Activated CD4-positive, alpha-beta T cell treated with anti-CD3 and anti-CD28 coated beads, Interleukin-2, amount 50 U/mL, for 4 hours (primary cell): Measurements from ENCODE around the gene EIF5B.

ENCODE experiments used
- DNase-seq, 2 experiments: peaks; one replicate each; pipeline ENCODE4 v3.0.0-alpha.2; 2020

EIF5B gene

DNA sequence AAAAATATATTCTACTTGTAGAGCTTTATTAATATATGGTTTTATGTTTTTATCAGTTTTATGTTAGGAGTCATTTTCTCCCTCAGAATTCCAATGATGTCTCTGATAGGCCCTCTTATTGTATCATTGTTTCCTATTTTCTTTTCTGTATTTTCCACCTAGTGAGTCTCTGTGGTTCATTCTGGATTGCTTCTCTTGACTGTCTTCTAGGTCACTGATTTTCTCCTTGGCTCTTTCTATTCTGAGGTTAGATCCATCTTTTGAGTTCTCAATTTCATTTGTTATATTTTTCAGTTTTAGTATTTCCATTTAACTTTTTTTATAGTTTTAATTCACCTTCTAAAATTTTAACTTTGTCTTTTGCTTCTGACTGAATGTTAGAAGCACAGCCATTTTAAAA, 37.6 kb downstream of the EIF5B start:
- DNase-seq: no peak

DNA sequence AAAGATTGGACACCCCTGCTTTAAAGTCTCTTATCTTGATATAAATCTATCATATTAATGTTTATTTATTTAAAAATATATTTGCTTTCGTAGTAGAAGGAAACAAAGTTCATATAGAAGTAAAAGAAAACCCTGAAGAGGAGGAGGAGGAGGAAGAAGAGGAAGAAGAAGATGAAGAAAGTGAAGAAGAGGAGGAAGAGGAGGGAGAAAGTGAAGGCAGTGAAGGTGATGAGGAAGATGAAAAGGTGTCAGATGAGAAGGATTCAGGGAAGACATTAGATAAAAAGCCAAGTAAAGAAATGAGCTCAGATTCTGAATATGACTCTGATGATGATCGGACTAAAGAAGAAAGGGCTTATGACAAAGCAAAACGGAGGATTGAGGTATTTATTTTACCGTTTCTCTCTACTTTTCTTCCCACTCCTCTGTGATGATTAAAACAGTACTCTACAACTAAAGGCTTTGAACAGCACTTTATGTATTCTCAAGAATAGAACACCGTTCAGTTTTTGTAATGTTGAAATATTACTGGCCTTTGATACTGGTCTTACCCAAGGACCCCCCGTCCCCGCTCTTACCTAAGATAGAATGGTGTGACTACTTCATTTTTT, 39.2 kb downstream of the EIF5B start:
- DNase-seq: no peak

DNA sequence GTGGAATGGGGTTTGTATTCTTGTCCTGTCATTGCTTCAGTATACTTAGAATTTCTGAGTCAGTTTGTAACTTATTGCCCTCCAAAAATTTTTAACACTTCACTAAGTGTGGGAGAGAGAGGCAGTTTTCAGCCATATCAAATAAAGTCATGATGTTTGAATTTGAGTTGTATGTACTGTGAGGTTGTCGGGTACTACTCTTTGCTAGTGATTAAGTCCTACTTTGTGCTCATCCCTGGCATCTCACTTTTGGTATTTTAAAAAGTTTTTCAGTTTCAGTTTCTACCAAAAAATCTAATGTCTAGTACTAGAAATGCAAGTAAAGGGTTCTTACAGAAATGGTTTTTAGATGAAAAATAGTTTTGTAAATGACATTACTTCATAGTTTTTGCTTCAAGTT, 40.7 kb downstream of the EIF5B start:
- no peak for DNase-seq

DNA sequence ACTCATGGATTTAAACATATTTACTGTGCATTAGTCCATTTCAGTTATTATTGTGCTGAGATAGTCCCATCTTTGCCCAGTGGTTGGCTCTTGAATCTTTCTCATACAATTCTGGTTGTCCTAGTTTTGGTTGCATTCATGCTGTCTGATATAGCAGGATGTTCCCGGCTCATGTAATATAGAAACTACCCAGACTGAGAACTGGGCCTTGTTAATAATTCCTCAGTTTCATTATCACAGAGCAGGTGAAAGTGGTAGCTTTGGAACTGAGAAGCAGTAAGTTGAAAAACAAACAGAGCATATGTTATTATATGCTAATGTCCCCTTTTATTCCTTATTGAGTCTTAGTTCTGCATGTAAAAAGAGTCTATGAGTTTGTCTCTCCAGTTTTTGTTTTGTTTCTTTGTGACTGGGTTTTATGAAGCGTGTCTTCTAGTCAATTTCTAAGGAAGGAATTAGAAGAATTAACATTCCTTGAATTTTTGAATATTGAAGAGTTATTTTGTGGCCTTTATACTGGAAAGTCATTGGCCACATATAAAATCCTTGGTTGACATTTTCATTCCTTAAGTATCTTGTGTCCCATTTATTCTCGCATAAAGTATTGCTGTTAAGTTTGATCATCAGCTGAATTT, 43.3 kb downstream of the EIF5B start:
- no peak for DNase-seq

DNA sequence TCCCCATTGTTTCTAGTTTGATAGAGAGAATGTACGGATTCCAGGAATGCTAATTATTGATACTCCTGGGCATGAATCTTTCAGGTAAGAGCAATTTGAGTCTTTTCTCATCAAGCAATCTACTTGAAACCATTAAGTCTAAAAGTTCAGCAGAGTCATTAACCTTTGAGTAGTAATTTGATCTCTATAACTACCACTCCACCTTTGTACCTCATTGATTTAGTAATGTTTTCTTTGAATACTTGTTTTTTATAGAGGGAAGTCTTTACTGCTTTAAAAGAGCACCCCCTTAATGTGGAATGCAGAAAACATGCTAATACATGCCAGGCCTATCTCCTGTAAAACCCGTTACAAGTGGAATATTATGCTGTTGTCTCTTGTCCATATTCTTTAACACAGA, 45.0 kb downstream of the EIF5B start:
- DNase-seq: no peak

DNA sequence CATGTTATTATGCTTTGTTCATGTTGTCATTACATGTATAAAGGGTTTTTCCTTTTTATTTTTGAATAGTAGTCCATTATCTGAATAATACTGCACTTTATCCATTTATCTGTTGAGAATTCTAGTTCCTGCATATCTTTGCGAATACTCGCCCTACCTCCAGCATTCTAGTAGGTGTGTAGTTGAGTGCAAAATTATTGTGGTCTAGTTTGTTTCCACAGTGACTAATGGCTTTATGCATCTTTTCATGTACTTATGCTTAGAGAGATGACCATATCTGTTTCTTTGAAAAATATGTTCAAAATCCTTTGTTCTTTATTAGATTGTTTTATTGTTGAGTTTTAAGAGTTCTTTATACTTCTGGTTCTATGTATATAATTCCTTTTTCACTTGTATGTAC, 48.8 kb downstream of the EIF5B start:
- DNase-seq: no peak

DNA sequence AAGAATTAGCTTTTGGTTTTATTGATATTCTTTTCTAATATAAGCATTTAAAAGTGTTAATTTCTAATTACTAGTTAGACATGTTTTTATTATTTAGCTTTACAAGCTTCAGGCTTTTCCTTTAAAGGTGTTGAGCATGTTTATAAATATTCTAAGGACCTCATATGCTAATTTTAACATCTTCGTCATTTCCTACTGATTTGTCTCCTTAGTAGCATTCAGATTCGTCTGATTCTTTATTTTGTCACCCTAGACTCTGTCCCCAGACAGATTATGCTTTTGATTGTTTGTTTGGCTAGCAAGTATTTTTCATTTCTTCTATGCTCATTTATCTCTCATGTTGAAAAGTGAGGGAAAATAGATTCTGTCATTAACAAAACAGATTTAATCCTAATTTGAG, 51.7 kb downstream of the EIF5B start:
- DNase-seq: no peak

DNA sequence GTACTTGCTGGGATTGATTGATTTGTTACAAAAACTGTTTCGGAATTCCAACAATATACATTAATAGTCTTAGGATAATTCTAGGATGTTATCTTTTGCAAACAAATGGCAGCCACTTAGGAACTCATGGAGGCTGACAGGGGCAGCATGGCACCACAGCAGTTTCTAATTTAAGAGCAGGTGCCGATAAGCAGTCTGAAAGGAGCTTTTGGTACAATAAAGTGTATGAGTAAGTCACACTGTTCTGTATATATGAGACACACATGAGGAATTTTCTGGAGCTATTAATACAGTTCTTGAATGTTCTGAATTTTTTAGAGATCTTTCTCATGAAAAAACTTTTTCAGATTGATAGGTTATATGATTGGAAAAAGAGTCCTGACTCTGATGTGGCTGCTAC, 52.2 kb downstream of the EIF5B start:
- no peak for DNase-seq

DNA sequence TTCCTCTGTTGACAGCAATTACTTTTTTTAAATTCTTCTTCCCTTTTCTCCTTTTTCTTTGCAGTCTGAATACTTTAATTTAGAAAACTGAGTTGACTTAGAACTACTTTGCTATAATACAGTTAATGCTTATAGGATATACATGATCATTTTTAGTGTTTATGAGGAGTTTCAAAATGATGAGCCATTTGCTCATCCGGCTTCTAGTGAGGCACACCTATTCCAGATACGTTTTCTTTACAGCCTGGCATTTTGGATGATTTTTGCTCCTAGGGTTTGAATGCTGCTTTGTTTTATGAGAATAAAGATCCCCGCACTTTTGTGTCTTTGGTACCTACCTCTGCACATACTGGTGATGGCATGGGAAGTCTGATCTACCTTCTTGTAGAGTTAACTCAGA, 52.8 kb downstream of the EIF5B start:
- no peak for DNase-seq

DNA sequence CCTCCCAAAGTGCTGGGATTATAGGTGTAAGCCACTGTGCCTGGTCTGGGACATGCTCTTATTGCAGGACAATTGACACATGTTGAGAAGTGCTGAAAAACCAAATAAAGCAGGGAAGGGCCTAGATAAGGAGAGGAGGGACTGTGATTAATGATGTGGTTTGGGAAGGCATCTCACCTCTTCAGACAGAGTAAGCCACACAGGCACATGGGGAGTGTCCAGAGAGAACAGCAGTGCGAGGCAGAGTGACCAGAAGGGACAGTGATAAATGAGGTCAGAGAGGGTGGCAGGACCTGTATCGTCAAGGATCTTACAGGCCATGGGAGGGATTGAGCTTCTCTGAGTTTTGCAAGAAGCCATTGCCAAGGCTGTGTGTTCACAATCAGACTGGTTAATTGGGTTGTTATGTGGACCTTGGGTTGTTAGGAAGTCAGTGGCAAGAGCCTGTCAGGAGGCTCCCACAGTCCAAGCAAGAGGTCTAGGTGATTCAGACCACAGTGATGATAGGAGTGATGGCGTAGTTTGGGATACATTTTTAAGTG, 58.5 kb downstream of the EIF5B start:
- DNase-seq: no peak

DNA sequence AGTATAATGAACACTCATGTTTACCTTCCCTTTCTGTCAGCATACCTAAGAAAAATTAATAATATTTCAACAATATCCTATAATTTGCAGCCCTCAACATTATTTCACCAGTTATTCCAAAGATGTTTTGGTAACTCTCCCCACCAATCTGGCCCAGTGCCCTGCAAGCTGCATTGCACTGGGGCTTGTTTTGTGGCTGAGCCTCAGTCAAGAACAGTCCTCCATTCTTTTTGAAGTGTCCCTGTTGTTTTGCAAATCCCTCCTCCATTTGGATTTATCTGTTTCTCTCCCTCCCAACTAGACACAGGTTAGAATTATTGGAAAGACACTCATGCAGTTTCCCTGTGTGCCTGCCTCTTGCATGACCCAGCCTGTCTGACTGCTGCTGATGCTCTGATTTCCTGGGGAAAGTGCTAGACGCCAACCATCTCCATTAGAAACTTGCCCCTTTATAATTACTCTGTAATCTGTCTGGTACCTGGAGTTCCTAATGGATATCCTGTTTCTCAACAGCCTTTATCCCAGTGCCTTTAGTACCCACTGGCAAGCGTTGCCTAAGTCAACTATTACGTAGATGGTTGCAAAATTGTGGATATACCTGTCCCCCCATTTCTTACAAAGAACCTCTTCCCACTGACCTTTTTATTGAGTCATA, 60.2 kb downstream of the EIF5B start:
- DNase-seq: no peak

DNA sequence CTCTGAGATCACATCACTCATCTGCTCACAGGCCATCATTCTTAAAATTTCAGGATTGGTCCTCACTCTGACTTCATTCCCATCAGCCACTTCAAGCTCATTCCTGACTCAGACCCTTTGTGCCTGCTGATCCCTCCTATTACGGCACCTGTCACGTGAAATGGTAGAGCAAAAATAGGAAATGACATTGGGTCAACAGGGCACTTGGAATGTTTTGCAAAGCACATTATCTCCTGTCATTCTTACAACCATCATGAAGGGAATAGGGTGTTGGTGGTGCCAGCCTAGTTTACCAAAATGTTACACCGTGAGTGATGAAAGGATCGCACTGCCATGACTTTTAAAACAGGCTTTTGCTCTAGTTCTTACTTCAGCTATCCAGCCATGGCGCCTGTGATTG, 61.1 kb downstream of the EIF5B start:
- no peak for DNase-seq

DNA sequence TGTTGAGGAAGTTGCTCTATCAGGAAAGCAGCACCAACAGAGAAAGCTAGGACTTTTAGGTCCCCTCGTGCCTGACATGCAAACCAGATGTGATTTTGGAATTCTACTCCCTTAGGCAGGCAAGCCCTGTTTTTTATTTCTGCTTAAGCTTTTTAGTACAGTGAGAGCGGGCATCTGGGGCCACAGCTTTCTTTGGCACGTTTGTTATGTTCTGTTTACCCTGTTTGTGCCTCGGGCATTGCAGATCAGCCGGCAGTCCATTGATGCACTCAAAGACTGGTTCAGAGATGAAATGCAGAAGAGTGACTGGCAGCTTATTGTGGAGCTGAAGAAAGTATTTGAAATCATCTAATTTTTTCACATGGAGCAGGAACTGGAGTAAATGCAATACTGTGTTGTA, 61.9 kb downstream of the EIF5B start:
- no peak for DNase-seq

DNA sequence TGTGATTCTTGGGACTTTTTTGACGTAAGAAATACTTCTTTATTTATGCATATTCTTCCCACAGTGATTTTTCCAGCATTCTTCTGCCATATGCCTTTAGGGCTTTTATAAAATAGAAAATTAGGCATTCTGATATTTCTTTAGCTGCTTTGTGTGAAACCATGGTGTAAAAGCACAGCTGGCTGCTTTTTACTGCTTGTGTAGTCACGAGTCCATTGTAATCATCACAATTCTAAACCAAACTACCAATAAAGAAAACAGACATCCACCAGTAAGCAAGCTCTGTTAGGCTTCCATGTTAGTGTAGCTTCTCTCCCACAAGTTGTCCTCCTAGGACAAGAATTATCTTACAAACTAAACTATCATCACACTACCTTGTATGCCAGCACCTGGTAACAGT, 62.6 kb downstream of the EIF5B start:
- DNase-seq: no peak

DNA sequence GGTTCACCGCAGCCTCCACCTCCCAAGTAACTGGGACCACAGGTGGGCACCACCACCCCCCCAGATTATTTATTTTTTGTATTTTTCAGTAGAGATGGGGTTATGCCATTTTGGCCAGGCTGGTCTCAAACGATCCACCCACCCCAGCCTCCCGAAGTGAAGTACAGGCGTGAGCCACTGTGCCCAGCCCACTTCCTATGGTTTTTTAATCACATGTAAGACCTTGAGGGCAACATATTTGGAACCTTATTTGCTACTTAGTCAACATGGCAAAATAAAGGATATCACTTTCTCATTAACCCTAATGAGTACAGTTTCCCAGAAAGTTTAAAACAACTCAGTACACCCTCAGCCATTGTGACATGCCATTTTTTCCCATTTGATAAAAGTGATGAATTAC, 64.7 kb downstream of the EIF5B start:
- DNase-seq: no peak

DNA sequence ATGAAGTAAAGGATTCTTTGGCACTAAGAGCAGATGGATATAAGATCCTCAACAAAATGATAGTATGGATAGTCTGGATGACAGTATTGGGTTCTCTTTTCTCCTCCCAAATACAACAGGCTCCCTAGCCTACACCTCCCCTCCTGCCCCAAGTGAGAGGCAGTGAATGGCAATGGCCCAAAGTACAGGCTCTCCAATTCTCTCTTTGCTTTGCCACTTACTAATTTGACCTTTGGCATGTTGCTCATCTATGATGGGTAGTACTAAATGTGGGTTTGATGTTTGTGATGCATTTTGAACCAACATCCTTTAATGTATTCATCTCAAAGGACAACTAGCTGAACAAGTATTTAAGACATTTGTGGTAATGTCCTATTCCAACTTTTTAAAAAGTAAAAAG, 65.9 kb downstream of the EIF5B start:
- DNase-seq: no peak

DNA sequence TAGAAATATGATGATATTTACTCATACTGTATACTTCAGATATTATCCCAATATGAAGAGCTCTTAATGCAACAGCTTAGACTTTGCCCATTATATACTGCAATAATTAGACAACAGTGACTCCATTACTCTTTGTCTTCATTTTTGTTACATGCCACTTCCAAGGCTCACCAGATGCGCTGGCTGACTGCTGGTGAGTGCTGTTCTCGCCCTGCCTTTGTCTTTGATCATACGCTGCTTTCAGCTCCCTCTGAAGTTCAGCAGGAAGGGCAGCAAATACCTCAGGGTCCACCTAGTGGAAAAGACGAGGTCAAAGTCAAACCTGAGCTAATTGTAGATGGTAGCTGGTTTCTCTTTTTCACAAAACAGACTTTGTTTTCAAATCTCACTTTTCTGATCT, 66.3 kb downstream of the EIF5B start:
- no peak for DNase-seq

DNA sequence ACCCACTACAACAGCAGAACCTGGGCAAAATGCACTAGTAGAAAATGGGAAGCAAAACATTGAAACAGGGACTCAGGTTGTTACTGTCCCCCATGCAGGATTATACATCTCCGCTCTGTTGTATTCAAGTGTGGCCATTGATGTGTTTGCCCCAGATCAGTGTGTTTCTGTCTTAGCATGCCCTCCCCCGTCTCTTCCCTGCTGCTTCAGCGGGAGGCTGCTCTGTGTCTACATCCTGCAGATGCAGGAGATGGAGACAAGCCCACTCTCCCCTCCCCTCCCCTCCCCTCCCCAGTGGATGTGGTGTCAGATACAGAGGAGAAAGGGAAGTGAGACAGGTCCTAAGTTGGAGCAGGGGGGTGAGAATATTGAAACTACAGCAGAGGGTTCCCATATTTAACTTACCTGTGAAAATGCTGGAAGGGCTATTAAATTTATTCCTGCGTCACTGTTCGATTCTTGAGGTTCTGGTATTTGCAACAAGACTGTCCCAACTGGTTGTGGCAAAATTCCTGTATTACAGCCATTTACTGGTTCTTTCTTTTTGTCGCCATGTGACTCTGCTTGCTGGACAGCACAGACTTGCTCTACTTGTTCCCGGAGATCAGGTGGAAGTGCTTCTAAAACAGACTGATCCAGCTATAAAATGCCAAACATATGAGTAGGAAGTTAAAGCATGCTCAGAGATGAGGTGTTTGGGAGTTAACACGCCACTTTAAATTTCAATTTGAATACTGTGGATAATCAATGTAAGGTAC, 67.0 kb downstream of the EIF5B start:
- no peak for DNase-seq

DNA sequence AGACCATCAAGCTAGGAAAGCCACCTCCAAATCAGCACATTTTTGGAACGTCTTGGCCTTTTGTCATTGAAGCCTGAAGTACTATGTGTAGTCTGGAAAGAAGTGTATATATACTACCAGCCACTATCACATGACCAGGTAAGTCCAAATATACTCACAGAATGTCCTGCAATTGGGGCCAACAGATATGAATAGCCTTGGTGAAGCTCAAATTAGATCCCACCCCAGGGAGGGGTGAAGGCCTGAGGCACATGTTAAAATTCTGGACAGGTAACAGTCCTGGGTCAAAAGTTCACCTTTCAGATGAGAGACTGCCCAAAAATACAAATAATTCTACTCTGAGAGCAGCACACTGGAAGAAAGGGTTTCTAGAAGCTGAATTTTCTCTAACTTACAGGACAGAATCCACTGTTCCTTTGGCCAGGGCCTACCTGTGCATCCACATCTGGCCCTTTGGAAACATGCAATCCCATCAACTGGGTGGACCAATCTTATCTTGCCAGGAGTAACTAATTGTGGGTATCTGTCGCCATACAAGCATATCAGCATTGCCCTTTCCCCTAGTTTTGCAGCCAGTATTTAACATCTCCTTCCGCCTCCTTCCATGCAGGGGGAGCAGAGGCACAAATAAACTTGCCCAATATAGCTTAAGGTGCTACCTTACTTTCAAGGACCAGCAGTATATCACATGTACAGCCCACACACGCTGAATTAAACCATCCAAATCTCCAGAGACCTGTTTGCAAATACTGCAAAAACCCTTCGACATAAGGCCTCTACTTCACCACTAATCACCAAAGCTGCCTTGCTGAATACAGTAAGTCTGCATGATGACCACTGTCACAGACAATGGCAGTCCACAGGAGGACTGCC, 67.8 kb downstream of the EIF5B start:
- no peak for DNase-seq

DNA sequence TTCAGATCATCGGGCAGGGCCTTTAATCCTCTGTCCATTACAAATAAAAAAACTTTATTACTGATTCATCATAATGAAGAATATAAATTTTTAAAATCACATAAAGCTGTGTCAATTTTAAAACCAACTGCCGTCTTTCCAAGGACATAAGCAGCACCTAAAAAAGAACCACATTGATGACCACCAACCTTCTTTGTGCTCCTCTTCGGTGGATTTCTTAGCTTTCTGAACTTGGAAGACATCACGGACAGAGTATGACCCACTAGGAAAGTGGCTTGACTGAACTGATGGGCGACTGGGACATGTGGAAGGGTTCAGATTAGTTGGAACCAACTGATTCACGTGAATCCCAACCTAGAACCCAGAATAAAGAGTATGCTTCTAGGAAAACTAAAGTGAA, 68.9 kb downstream of the EIF5B start:
- DNase-seq: no peak

DNA sequence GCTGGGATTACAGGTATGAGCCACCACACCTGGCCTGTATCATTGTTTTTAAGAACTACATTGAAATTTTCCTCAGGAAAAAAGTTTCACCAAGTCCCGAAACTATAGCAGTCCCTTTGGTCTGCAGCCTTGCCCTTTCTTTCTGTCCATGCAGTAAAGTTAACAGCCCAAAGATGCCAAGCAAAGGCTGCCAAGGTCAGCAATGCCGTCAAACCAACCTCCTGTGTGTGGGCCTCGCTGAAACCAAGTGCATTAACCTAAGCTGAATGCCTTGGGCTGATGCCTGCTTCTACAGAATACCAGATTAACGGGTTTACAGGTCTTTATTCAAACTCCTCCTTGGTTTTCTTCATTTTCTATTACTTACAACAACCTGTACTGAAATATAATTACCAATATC, 73.1 kb downstream of the EIF5B start:
- DNase-seq: no peak

DNA sequence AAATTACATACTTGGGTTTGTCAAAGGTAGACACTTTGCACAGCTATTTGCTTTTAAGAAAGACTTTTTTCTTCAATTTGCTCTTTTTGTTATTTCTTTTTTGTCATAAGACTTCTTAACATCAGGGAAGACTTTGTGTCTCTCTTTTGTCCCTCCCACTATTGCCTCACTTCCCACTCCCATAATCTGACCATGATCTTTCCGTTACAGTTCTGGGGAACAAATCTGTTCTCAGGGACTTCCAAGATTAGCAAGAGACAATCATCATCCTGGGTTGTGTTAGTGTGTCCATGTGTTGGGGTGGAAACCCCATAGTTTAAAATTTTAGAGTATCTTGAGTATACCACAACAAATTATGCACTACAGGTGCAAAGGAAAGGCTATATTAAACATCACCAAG, 77.4 kb downstream of the EIF5B start:
- DNase-seq: no peak

DNA sequence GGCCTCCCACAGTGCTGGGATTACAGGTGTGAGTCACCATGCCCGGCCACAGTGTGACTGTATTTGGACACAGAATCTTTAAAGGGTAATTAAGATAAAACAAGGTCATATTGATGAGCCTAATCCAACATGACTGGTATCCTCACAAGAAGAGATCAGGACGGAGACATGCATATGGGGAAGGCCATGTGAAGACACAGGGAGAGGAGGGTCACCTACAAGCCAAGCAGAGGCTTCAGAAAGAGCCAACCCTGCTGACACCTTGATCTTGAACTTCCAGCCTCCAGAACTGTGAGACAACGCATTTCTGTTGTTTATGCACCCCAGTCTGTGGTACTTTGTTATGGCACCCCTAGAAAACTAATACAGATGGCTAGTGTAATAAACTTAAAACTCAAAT, 80.2 kb downstream of the EIF5B start:
- DNase-seq: no peak
